Ectodermal cell (in vitro differentiated cells): ENCODE results near the gene KRAS. TPM values are rescaled to one million over a fixed set of nuclear protein-coding genes. Genes with fewer than 3 reads are reported as not detected.
"Not testable (repeated sequence)": the region's sequence is repeated elsewhere in the genome, so short reads cannot be mapped to it uniquely, and the experiment has no call there.

Experiments
- H3K27ac ChIP-seq: 2 replicates; pipeline ENCODE4 v1.7.0; 2013; ENCODE audit warnings: mild to moderate bottlenecking, low read depth, low read length; ENCODE audit not compliant: insufficient read depth, poor library complexity, severe bottlenecking
- H3K27me3 ChIP-seq: 2 replicates; pipeline ENCODE4 v1.7.0; 2013; ENCODE audit warnings: mild to moderate bottlenecking, low read length; ENCODE audit not compliant: insufficient read depth, control insufficient read depth, poor library complexity, severe bottlenecking
- H3K36me3 ChIP-seq: one replicate; pipeline ENCODE4 v1.7.0; 2013; ENCODE audit warnings: low read length; ENCODE audit not compliant: control insufficient read depth, insufficient read depth
- H3K4me1 ChIP-seq: one replicate; pipeline ENCODE4 v1.7.0; 2013; ENCODE audit warnings: low read length; ENCODE audit not compliant: control insufficient read depth, insufficient read depth
- H3K4me3 ChIP-seq: 2 replicates; pipeline ENCODE4 v1.7.0; 2013; ENCODE audit warnings: low read depth, low read length, control low read depth; ENCODE audit not compliant: insufficient read depth
- H3K9me3 ChIP-seq: 2 replicates; pipeline ENCODE4 v1.7.0; 2013; ENCODE audit warnings: mild to moderate bottlenecking, low read length, moderate library complexity; ENCODE audit not compliant: control insufficient read depth
- WGBS, 2 experiments: methylation state at CpG; one replicate each; pipeline ENCODE4 v1.1.7; 2013; ENCODE audit warnings: missing lambda C conversion rate in 2 of 2; 5-methylcytosine and 5-hydroxymethylcytosine counted together
- polyA plus RNA-seq, 4 experiments: library from polyadenylated mRNA; stranded (reverse); fragments of 50-300 nt; gene quantifications; one replicate each; pipeline ENCODE4 v1.2.3, GENCODE V29; 2013

Gene KRAS
- polyA plus RNA-seq (2013, experiment 1 of 4): 40.5 TPM
- polyA plus RNA-seq (2013, experiment 2 of 4): 45.9 TPM
- 29.4 TPM for polyA plus RNA-seq (2013, experiment 3 of 4)
- polyA plus RNA-seq (2013, experiment 4 of 4): 31.7 TPM

DNA sequence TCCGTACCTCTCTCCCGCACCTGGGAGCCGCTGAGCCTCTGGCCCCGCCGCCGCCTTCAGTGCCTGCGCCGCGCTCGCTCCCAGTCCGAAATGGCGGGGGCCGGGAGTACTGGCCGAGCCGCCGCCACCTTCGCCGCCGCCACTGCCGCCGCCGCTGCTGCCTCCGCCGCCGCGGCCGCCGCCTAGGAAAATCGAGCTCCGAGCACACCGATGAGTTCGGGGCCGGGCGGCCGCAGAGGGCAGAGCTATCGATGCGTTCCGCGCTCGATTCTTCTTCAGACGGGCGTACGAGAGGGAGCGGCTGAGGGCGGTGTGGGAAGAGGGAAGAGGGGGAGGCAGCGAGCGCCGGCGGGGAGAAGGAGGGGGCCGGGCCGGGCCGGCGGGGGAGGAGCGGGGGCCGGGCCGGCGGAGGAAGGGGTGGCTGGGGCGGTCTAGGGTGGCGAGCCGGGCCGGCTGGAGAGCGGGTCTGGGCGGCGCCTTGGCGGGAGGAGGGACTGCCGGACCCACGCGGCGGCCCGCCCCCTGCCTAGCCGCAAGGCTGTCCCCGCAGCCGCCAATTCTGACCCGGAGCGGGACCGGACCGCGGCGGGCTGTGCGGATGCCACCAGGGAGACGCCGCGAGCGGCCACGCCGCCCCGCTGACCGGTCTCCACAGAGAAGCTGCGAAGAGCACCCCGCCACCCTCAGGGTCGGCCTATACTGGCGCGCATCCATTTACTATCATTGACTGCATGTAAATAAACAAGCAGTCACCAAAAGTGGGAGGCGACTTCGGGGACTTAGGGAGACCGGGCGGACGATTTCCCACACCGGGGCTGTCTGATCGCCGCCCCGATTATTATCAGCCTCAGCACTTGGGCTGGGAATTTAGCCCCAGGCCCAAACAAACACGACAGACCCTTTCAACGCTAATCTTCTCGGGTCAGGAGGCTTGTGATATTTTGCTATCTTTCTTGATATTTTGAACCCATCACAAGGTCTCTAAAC is at the start of gene KRAS:
TSS of gene KRAS (minus strand) at position 186 of the 987 bp plus-strand sequence.
- no peaks in the 10 kb centered on the region for H3K9me3 ChIP-seq

DNA sequence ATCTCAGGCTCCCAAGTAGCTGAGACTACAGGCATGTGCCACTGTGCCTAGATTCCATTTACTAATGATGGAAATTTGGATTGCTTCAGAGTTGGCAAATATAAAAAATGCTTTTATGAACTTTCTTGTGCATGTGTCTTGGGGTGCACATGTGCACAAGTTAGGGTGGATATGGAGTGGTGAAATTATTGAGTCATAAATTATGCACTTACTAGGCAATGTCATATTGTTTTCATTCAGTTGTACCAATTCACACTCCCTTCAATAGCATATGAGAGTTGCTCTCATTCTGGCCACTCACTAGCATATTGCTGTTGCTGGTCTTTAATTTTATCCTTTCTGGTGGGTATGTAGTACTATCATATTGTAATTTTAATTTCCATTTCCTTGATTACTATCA is 45.7 kb upstream of the KRAS start:
- Histone ChIP-seq H3K4me3 (no peak overlapping the region), H3K9me3 (no peaks in the 10 kb centered on the region), H3K27me3 (no peaks in the 10 kb centered on the region), H3K36me3 (no peaks in the 10 kb centered on the region), H3K27ac (no peak overlapping the region), H3K4me1 (no peaks in the 10 kb centered on the region)

More for the DNA sequence above, at the start of gene KRAS:
- peak within 1 kb of the TSS; percentile 62 for H3K27ac ChIP-seq
- H3K36me3 ChIP-seq: peaks cover 3% of the 10 kb centered on the region
- WGBS, 2 experiments: 0 to 1% methylated on average over 105 of the region's 105 CpGs
- peaks cover 30% of the 10 kb centered on the region for H3K27me3 ChIP-seq
- no peaks in the 10 kb centered on the region for H3K4me1 ChIP-seq
- peak within 1 kb of the TSS; percentile 55 for H3K4me3 ChIP-seq

DNA sequence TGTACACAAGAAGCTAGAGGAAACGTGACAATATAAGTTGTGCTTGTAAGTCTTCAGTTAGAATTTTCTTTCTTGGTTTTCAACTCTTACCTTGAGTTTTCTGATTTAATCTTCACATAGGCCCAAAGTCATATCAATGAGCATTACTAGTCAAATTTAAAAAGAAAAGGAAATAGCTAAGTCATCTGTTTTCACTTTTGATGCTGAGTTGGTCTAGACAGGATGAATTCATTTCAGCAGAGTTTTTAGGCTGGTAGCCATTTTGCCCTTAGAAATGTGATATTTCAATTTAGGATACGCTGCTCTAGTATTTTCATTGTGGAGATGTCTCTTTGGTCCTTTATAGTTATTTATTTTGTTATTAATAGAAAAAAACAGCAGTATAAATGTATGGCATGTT is 44.6 kb upstream of the KRAS start:
- H3K9me3 ChIP-seq: no peaks in the 10 kb centered on the region
- no peak overlapping the region for H3K27ac ChIP-seq
- H3K4me1 ChIP-seq: no peaks in the 10 kb centered on the region
- 100% methylated on average over 2 of the region's 2 CpGs; no CpG with 5 or more reads in 1 of the 2 experiments for WGBS, 2 experiments
- H3K36me3 ChIP-seq: no peaks in the 10 kb centered on the region
- H3K27me3 ChIP-seq: no peaks in the 10 kb centered on the region
- H3K4me3 ChIP-seq: no peak overlapping the region

DNA sequence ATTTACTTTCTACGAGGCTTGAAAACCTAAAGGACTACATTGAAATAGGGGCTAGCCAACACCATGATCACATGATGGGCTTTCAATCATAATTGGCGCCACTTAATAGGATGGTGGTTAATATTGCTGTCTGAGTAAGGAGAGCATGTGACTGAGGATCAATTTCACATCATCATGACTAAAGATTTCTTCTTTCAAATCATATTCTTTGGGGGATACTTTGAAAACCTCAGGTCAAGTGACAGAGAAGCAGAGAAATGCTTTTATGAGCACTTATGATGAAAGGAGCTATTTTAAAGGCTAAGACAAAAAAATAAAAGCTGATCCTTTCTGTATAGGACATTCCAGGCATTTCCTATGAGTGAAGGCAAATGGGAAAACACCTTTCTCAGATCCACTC is 42.9 kb upstream of the KRAS start:
- WGBS, 2 experiments: 92 to 100% methylated on average over 2 of the region's 2 CpGs
- Histone ChIP-seq H3K27me3 (no peaks in the 10 kb centered on the region), H3K4me3 (no peak overlapping the region), H3K27ac (no peak overlapping the region), H3K4me1 (no peaks in the 10 kb centered on the region), H3K36me3 (no peaks in the 10 kb centered on the region), H3K9me3 (no peaks in the 10 kb centered on the region)

DNA sequence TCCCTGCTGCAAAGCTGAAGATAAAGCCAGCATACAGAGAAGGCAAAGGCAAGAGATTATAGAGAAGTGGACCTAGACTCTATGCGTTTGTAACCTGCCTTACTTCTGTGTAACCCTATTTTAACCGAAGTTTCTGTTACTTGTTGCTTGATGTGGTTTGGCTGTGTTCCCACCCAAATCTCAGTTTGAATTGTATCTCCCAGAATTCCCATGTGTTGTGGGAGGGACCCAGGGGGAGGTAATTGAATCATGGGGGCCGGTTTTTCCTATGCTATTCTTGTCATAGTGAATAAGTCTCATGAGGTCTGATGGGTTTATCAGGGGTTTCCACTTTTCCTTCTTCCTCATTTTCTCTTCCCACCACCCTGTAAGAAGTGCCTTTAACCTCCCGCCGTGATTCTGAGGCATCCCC is 42.1 kb upstream of the KRAS start:
- not testable (repeated sequence) for H3K27me3 ChIP-seq, H3K27ac ChIP-seq, H3K36me3 ChIP-seq, H3K4me3 ChIP-seq, H3K9me3 ChIP-seq, H3K4me1 ChIP-seq
- WGBS, 2 experiments: 93 to 97% methylated on average over 4 to 5 of the region's 5 CpGs

DNA sequence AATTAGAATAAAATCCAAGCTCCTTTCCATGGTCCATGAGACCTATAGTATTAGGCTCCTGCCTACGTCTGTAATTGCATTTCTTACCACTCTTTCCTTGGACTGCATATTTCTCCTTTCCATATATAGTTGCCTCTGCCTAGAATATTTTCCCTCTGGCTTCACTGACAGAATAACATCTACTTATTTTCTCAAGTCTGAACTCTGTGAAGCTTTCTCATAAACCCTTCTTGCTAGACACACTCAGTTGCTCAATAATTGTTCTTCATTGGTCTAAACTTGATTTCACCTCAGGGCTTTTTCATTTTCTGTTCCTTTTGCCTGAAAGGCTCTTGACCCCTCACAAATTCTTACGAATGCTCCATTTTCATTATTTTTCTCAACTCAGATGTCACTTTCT is 36.9 kb upstream of the KRAS start:
- H3K4me3 ChIP-seq: no peak overlapping the region
- no peaks in the 10 kb centered on the region for H3K4me1 ChIP-seq
- no peaks in the 10 kb centered on the region for H3K27me3 ChIP-seq
- H3K27ac ChIP-seq: no peak overlapping the region
- H3K36me3 ChIP-seq: no peaks in the 10 kb centered on the region
- 93 to 94% methylated on average over 2 of the region's 2 CpGs for WGBS, 2 experiments
- no peaks in the 10 kb centered on the region for H3K9me3 ChIP-seq

DNA sequence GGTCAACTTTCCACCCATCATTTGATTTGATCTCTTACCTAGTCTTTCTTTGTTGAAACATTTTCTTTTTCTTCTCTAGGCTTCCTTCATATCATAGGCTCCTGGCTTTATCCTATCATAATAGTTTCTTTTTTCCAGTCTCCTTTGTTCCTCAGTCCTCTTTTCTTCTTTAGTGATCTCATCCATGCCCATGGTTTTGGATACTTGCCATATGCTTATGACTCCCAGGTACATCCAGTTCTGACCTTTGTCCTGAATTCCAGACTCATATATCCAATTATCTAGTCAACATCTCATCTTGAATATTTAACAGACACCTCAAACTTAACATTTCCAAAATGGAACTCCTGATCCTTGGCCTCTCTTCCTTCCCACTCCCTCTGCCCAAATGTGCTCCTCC is 36.1 kb upstream of the KRAS start:
- Histone ChIP-seq H3K4me3 (no peak overlapping the region), H3K4me1 (no peaks in the 10 kb centered on the region), H3K36me3 (no peaks in the 10 kb centered on the region), H3K27ac (no peak overlapping the region), H3K27me3 (no peaks in the 10 kb centered on the region), H3K9me3 (no peaks in the 10 kb centered on the region)

DNA sequence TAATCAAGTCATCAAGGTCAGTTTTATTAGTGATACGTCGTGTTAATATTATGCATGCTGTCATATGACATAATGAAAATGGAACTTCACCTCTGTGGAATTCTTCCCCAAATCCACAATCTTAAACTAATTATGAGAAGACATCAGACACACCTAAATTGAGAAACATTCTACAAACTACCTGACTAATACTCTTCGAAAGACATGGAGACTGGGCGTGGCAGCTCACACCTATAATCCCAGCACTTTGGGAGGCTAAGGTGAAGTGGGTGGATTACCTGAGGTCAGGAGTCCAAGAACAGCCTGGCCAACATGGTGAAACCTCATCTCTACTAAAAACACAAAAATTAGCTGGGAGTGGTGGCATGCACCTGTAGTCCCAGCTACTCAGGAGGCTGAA is 33.3 kb upstream of the KRAS start:
- no peaks in the 10 kb centered on the region for H3K4me1 ChIP-seq
- no peaks in the 10 kb centered on the region for H3K9me3 ChIP-seq
- WGBS, 2 experiments: 88 to 96% methylated on average over 4 of the region's 4 CpGs
- no peak overlapping the region for H3K27ac ChIP-seq
- H3K27me3 ChIP-seq: no peaks in the 10 kb centered on the region
- no peak overlapping the region for H3K4me3 ChIP-seq
- H3K36me3 ChIP-seq: no peaks in the 10 kb centered on the region

DNA sequence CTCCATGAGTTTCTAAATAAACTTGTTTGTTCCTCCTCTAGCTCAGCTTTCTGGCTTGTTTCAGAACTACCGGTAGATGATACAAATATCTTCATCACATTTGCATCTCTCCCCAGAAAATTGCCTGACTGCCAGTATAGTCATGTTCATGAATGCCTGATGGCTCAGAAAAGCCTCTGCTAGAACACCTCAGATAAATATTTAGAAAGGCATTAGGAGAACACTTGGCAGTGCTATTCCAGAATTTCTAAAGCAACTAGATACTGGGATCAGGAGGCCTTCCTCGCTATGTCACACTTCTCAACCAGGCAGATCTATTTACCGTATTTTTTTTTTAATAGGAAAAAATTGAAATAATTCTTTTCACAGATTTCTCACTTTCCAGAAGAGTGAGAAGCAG is 32.3 kb upstream of the KRAS start:
- Histone ChIP-seq H3K9me3 (no peaks in the 10 kb centered on the region), H3K27ac (no peak overlapping the region), H3K4me3 (no peak overlapping the region), H3K27me3 (no peaks in the 10 kb centered on the region), H3K36me3 (no peaks in the 10 kb centered on the region), H3K4me1 (no peaks in the 10 kb centered on the region)
- 85 to 100% methylated on average over 2 to 3 of the region's 3 CpGs for WGBS, 2 experiments

DNA sequence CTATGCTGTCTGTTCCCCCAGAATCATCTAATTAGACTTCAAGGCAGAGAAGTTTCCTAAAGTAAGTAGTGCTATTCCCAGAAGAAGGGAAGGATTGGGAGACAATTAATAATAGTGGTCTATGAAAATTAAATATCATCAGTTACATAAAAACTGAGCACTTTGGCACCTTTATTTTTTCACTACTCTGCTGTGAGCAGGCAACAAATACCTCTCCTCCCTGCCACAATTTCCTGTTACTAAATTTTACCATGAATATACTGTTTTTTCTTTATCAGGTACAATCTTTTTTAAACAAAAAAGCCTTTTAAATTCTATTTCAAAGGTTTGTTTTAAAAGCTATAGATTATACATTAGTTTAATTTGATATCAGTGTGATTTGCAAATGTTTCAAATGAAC is 29.4 kb upstream of the KRAS start:
- Histone ChIP-seq H3K27ac (no peak overlapping the region), H3K9me3 (no peaks in the 10 kb centered on the region), H3K27me3 (no peaks in the 10 kb centered on the region), H3K36me3 (no peaks in the 10 kb centered on the region), H3K4me3 (no peak overlapping the region), H3K4me1 (no peaks in the 10 kb centered on the region)
